ENCODE data around the gene CTNNA2. TPM values are rescaled to one million over a fixed set of nuclear protein-coding genes. Genes with fewer than 3 reads are reported as not detected.

CTNNA2 gene
- total and polyA plus RNA-seq, 4 donors: 0.01 to 0.37 TPM; not detected in 2

DNA sequence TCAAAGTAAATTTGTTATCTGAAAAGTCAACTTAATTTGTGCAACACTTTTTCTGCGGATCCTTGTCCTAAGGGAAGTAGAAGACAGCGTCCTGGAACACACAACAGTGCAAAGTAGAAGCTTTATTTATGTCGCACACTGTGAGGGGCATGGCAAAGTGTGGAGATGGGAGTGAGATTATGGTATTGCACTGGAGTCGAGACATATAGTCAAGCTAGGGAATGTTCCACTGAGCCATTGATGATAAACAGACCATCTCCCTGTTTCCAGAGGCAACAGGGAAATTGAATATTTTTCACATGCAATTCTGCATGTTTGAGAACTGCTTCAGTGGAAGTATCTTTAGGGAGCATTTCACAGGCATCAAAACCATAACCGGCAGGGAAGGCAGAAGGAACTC is 745.5 kb downstream of the CTNNA2 start:
- ATAC-seq (ENCODE audit: insufficient read depth, low FRiP score): no peak
- Histone ChIP-seq H3K4me1 (ENCODE audit: control insufficient read depth in 5 of 5, insufficient read depth in 5 of 5, low read length in 5 of 5) (peaks cover 0 to 4% (median 0%) of the 10 kb centered on the region in 5 donors), H3K9me3 (ENCODE audit: control insufficient read depth in 4 of 4, insufficient read depth in 3 of 4, low read length in 3 of 4) (no peaks in the 10 kb centered on the region), H3K27me3 (ENCODE audit: control insufficient read depth in 3 of 3, insufficient read depth in 3 of 3, low read length in 2 of 3) (no peaks in the 10 kb centered on the region), H3K4me3 (no peak overlapping the region), H3K27ac (ENCODE audit: low read depth in 1 of 2, low read length in 1 of 2) (no peak overlapping the region), H3K36me3 (ENCODE audit: control insufficient read depth in 4 of 4, insufficient read depth in 4 of 4, low read length in 4 of 4) (no peaks in the 10 kb centered on the region), H3K9ac (ENCODE audit: insufficient read depth in 1 of 2, low read length in 2 of 2) (no peak overlapping the region)
- 87 to 89% methylated on average over 5 of the region's 5 CpGs for WGBS, 2 donors
- no peak for DNase-seq
- TF ChIP-seq, protein P1, sequence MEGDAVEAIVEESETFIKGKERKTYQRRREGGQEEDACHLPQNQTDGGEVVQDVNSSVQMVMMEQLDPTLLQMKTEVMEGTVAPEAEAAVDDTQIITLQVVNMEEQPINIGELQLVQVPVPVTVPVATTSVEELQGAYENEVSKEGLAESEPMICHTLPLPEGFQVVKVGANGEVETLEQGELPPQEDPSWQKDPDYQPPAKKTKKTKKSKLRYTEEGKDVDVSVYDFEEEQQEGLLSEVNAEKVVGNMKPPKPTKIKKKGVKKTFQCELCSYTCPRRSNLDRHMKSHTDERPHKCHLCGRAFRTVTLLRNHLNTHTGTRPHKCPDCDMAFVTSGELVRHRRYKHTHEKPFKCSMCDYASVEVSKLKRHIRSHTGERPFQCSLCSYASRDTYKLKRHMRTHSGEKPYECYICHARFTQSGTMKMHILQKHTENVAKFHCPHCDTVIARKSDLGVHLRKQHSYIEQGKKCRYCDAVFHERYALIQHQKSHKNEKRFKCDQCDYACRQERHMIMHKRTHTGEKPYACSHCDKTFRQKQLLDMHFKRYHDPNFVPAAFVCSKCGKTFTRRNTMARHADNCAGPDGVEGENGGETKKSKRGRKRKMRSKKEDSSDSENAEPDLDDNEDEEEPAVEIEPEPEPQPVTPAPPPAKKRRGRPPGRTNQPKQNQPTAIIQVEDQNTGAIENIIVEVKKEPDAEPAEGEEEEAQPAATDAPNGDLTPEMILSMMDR (IDR thresholded peaks at IDR 0.05; ENCODE audit: control extremely low read depth, extremely low read depth): no peak

DNA sequence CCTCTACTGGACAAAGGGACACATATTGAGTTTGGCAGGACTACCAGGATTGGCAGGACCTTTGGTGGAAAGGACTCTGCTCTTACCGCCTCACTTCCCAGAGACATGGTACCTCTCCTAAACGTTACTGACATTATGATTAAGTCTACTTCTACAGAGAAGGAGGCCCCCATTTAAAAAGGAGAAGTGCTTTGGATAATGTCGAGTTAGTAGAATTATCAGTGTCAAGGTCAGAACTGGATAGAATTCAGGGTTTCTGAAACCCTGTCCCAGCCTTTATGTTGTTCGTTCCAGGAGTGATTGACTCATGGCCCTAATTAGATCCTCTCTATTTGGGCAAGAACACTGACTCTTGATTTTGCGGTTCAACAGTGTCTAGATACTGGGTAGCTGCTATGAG is 745.9 kb downstream of the CTNNA2 start:
- H3K27ac ChIP-seq (ENCODE audit: low read depth in 1 of 2, low read length in 1 of 2): no peak overlapping the region
- TF ChIP-seq, protein P1 (IDR thresholded peaks at IDR 0.05; ENCODE audit: control extremely low read depth, extremely low read depth): no peak
- peaks cover 0 to 4% (median 0%) of the 10 kb centered on the region in 5 donors for H3K4me1 ChIP-seq (ENCODE audit: control insufficient read depth in 5 of 5, insufficient read depth in 5 of 5, low read length in 5 of 5)
- H3K27me3 ChIP-seq (ENCODE audit: control insufficient read depth in 3 of 3, insufficient read depth in 3 of 3, low read length in 2 of 3): no peaks in the 10 kb centered on the region
- no peaks in the 10 kb centered on the region for H3K9me3 ChIP-seq (ENCODE audit: control insufficient read depth in 4 of 4, insufficient read depth in 3 of 4, low read length in 3 of 4)
- no peak overlapping the region for H3K4me3 ChIP-seq
- WGBS, 2 donors: 75 to 86% methylated on average over 5 of the region's 5 CpGs
- H3K36me3 ChIP-seq (ENCODE audit: control insufficient read depth in 4 of 4, insufficient read depth in 4 of 4, low read length in 4 of 4): no peaks in the 10 kb centered on the region
- ATAC-seq (ENCODE audit: insufficient read depth, low FRiP score) (no peak), DNase-seq (no peak)
- no peak overlapping the region for H3K9ac ChIP-seq (ENCODE audit: insufficient read depth in 1 of 2, low read length in 2 of 2)

DNA sequence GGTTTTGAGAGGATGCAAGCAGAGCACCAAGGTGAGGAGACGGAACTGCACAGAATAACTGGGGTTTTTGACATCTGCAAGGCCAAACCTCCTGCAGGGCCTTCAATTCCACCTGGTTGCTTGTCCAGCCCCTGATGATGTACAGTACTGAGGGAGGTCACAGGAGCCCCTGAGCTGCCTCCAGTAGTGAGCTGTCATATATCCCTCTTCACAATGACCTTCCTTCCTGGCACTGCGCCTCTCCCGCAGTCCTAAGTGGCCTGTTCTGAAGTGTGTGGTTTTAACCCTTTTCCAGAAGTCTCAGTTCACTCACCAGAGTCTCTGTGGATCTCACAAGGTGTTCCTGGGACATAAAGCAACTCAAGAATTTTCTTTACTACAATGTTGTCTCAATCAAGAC is 746.4 kb downstream of the CTNNA2 start:
- Histone ChIP-seq H3K9me3 (ENCODE audit: control insufficient read depth in 4 of 4, insufficient read depth in 3 of 4, low read length in 3 of 4) (no peaks in the 10 kb centered on the region), H3K4me3 (no peak overlapping the region), H3K36me3 (ENCODE audit: control insufficient read depth in 4 of 4, insufficient read depth in 4 of 4, low read length in 4 of 4) (no peaks in the 10 kb centered on the region), H3K9ac (ENCODE audit: insufficient read depth in 1 of 2, low read length in 2 of 2) (no peak overlapping the region), H3K27me3 (ENCODE audit: control insufficient read depth in 3 of 3, insufficient read depth in 3 of 3, low read length in 2 of 3) (no peaks in the 10 kb centered on the region), H3K27ac (ENCODE audit: low read depth in 1 of 2, low read length in 1 of 2) (no peak overlapping the region), H3K4me1 (ENCODE audit: control insufficient read depth in 5 of 5, insufficient read depth in 5 of 5, low read length in 5 of 5) (peaks cover 0 to 4% (median 0%) of the 10 kb centered on the region in 5 donors)
- ATAC-seq (ENCODE audit: insufficient read depth, low FRiP score): no peak
- WGBS, 2 donors: 73 to 80% methylated on average over 3 of the region's 3 CpGs
- DNase-seq: no peak
- TF ChIP-seq, protein P1 (IDR thresholded peaks at IDR 0.05; ENCODE audit: control extremely low read depth, extremely low read depth): no peak

DNA sequence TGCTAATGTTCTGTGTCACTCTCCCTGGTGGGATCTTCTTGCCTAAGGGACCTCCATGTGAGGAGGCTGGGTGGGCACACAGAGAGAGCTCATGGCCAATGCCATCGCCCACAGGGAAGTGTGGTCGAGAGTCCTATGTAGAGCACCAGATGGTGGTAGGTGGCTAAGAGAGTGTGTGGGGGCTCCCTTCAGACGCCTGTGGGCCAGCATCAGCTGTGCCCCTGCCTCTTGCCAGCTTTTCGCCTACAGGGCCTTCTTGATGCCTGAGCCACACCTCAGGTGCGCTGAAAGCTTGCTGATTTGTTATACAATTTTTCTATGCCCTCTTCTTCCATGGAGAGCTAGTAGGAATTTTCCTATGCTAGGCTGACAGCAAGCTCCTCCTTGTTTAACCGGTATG is 753.4 kb downstream of the CTNNA2 start:
- H3K36me3 ChIP-seq (ENCODE audit: control insufficient read depth in 4 of 4, insufficient read depth in 4 of 4, low read length in 4 of 4): no peaks in the 10 kb centered on the region
- no peak overlapping the region for H3K4me3 ChIP-seq
- H3K9ac ChIP-seq (ENCODE audit: insufficient read depth in 1 of 2, low read length in 2 of 2): no peak overlapping the region
- TF ChIP-seq, protein P1 (IDR thresholded peaks at IDR 0.05; ENCODE audit: control extremely low read depth, extremely low read depth): no peak
- DNase-seq (no peak), ATAC-seq (ENCODE audit: insufficient read depth, low FRiP score) (no peak)
- WGBS, 2 donors: 84 to 88% methylated on average over 6 of the region's 6 CpGs
- no peaks in the 10 kb centered on the region for H3K4me1 ChIP-seq (ENCODE audit: control insufficient read depth in 5 of 5, insufficient read depth in 5 of 5, low read length in 5 of 5)
- H3K27me3 ChIP-seq (ENCODE audit: control insufficient read depth in 3 of 3, insufficient read depth in 3 of 3, low read length in 2 of 3): no peaks in the 10 kb centered on the region
- H3K9me3 ChIP-seq (ENCODE audit: control insufficient read depth in 4 of 4, insufficient read depth in 3 of 4, low read length in 3 of 4): peaks cover 0 to 2% (median 0%) of the 10 kb centered on the region in 4 donors
- H3K27ac ChIP-seq (ENCODE audit: low read depth in 1 of 2, low read length in 1 of 2): no peak overlapping the region
